Measurements from ENCODE around the gene CYP26B1. TPM values are rescaled to one million over a fixed set of nuclear protein-coding genes. Genes with fewer than 3 reads are reported as not detected.

Gene CYP26B1
- polyA plus RNA-seq, 3 donors, result not detected

DNA sequence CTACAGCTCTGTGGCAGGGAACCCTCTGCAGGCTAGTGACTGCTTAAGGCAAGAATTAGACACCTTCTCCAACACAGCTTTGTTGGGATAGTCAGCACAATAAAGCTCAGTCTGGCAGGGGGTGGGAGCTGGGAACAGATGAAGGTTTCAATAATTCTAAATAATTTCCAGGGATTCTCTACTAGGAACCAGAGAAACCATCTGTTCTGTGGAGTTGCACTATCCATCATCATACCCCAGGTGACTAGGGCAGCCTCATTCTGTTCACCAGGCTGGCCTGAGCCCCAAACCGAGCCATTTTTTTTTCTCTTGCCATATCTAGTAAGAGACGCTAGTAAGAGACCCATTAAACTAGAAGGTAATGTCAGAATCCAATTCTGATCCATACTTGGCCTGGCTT is 35.8 kb upstream of the CYP26B1 start:
- Histone ChIP-seq H3K4me1 (ENCODE audit: control insufficient read depth in 1 of 2, insufficient read depth in 2 of 2, low read length in 2 of 2) (no peaks in the 10 kb centered on the region), H3K4me3 (replicated peaks in 1 of 3; ENCODE audit: low read depth in 2 of 3, low read length in 3 of 3) (no peak overlapping the region), H3K9me3 (replicated peaks in 1 of 2; ENCODE audit: control insufficient read depth in 1 of 2, insufficient read depth in 1 of 2, low read length in 2 of 2) (peaks cover 8 to 15% of the 10 kb centered on the region in 2 donors), H3K79me2 (ENCODE audit: insufficient read depth, low read length) (no peaks in the 10 kb centered on the region), H3K27me3 (ENCODE audit: control insufficient read depth in 2 of 2, insufficient read depth in 2 of 2, low read length in 2 of 2) (no peaks in the 10 kb centered on the region), H3K9ac (ENCODE audit: insufficient read depth, low read length, poor library complexity, severe bottlenecking) (no peak overlapping the region), H3K36me3 (replicated peaks in 1 of 2; ENCODE audit: control insufficient read depth in 1 of 2, insufficient read depth in 2 of 2, low read length in 2 of 2) (no peaks in the 10 kb centered on the region), H3K4me2 (replicated peaks; ENCODE audit: extremely low read depth, low read length, poor library complexity, severe bottlenecking) (no peak overlapping the region), H3K27ac (ENCODE audit: low read depth in 1 of 2, low read length in 2 of 2) (no peak overlapping the region), H2AFZ (ENCODE audit: insufficient read depth, low read depth, low read length, poor library complexity, severe bottlenecking) (no peak overlapping the region), H4K20me1 (ENCODE audit: insufficient read depth, low read length) (no peaks in the 10 kb centered on the region)
- Mint-ChIP-seq H3K9me3 (peaks cover 1 to 32% (median 5%) of the 10 kb centered on the region in 7 donors), H3K4me3 (no peak overlapping the region), H3K4me1 (no peaks in the 10 kb centered on the region), H3K36me3 (no peaks in the 10 kb centered on the region), H3K27ac (no peak overlapping the region), H3K27me3 (ENCODE audit: low read depth in 3 of 3) (peaks cover 0 to 2% (median 0%) of the 10 kb centered on the region in 3 donors)
- intact Hi-C loops (cut with micrococcal nuclease), result no loop called here
- DNase-seq, result no peak
- TF ChIP-seq, protein P1, sequence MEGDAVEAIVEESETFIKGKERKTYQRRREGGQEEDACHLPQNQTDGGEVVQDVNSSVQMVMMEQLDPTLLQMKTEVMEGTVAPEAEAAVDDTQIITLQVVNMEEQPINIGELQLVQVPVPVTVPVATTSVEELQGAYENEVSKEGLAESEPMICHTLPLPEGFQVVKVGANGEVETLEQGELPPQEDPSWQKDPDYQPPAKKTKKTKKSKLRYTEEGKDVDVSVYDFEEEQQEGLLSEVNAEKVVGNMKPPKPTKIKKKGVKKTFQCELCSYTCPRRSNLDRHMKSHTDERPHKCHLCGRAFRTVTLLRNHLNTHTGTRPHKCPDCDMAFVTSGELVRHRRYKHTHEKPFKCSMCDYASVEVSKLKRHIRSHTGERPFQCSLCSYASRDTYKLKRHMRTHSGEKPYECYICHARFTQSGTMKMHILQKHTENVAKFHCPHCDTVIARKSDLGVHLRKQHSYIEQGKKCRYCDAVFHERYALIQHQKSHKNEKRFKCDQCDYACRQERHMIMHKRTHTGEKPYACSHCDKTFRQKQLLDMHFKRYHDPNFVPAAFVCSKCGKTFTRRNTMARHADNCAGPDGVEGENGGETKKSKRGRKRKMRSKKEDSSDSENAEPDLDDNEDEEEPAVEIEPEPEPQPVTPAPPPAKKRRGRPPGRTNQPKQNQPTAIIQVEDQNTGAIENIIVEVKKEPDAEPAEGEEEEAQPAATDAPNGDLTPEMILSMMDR (IDR thresholded peaks at IDR 0.05), result no peak
- WGBS (ENCODE audit: insufficient coverage), result no CpG with 5 or more reads among the region's 2 CpGs

DNA sequence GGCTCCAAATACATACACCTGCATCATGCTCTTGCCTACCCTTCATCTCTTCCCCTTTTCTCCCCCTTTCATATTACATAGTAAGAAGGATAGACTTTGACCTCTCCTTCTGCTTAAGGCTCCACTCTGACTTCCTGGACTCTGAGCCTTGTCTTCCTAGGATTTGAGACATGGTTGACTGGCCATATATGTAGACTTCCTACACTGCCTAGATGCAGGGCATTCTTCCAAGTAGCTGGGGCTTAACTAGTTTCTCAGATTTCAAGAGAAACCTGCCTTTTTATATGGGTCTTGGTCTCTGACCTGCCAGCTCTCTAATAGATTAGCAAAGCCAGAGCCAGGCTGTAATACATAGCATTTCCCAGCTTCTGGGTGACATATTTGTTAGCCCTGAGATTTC is 35.4 kb upstream of the CYP26B1 start:
- Mint-ChIP-seq H3K36me3 (no peaks in the 10 kb centered on the region), H3K27me3 (ENCODE audit: low read depth in 3 of 3) (peaks cover 0 to 2% (median 0%) of the 10 kb centered on the region in 3 donors), H3K27ac (no peak overlapping the region), H3K9me3 (peaks cover 1 to 27% (median 5%) of the 10 kb centered on the region in 7 donors), H3K4me3 (no peak overlapping the region), H3K4me1 (no peaks in the 10 kb centered on the region)
- H4K20me1 ChIP-seq (ENCODE audit: insufficient read depth, low read length), result no peaks in the 10 kb centered on the region
- DNase-seq, result no peak
- peaks cover 8 to 14% of the 10 kb centered on the region in 2 donors for H3K9me3 ChIP-seq (replicated peaks in 1 of 2; ENCODE audit: control insufficient read depth in 1 of 2, insufficient read depth in 1 of 2, low read length in 2 of 2)
- no peaks in the 10 kb centered on the region for H3K36me3 ChIP-seq (replicated peaks in 1 of 2; ENCODE audit: control insufficient read depth in 1 of 2, insufficient read depth in 2 of 2, low read length in 2 of 2)
- no peak overlapping the region for H3K9ac ChIP-seq (ENCODE audit: insufficient read depth, low read length, poor library complexity, severe bottlenecking)
- H3K4me3 ChIP-seq (replicated peaks in 1 of 3; ENCODE audit: low read depth in 2 of 3, low read length in 3 of 3), result no peak overlapping the region
- H2AFZ ChIP-seq (ENCODE audit: insufficient read depth, low read depth, low read length, poor library complexity, severe bottlenecking), result no peak overlapping the region
- no peaks in the 10 kb centered on the region for H3K4me1 ChIP-seq (ENCODE audit: control insufficient read depth in 1 of 2, insufficient read depth in 2 of 2, low read length in 2 of 2)
- no peaks in the 10 kb centered on the region for H3K27me3 ChIP-seq (ENCODE audit: control insufficient read depth in 2 of 2, insufficient read depth in 2 of 2, low read length in 2 of 2)
- TF ChIP-seq, protein P1 (IDR thresholded peaks at IDR 0.05), result no peak
- H3K4me2 ChIP-seq (replicated peaks; ENCODE audit: extremely low read depth, low read length, poor library complexity, severe bottlenecking), result no peak overlapping the region
- H3K27ac ChIP-seq (ENCODE audit: low read depth in 1 of 2, low read length in 2 of 2), result no peak overlapping the region
- H3K79me2 ChIP-seq (ENCODE audit: insufficient read depth, low read length), result no peaks in the 10 kb centered on the region
- intact Hi-C loops (cut with micrococcal nuclease), result no loop called here
